Endothelial cell of umbilical vein (primary cell): Measurements from ENCODE around the gene SAMD4B. TPM values are rescaled to one million over a fixed set of nuclear protein-coding genes. Genes with fewer than 3 reads are reported as not detected.
A peak's percentile ranks its signal among the peaks of the same experiment; 100 is the strongest.

Experiments used
- BruUV-seq: library from RNA; stranded (reverse); fragments of 400-500 nt; replicated peaks from 2 replicates; lab custom pipeline; 2021; lab: Mats Ljungman, UMichigan
- CTCF ChIA-PET: fragments of 300-600, 350-600 bp; sonication (Branson Sonifier 250); formaldehyde crosslinking; loops from one replicate; lab custom pipeline; 2021; ENCODE audit warnings: antibody characterized with exemption, inconsistent platforms; lab: Charles Lee
- POLR2A ChIA-PET: fragments of 300-600, 350-600 bp; sonication (Branson Sonifier 250); formaldehyde crosslinking; loops from one replicate; lab custom pipeline; 2021; ENCODE audit warnings: antibody characterized with exemption, inconsistent platforms; lab: Charles Lee
- DNase-seq: peaks from one replicate; pipeline ENCODE4 v3.0.0-alpha.2; 2011; ENCODE audit warnings: low read depth, low spot score
- FAIRE-seq: peaks from 2 replicates; lab custom pipeline; 2011; peaks lifted over from hg19 to GRCh38; lab: Jason Lieb, UNC
- H2AFZ ChIP-seq: 2 replicates; pipeline ENCODE4 v1.6.0; 2012; ENCODE audit warnings: low read depth, low read length, control low read depth, inconsistent platforms
- H3K27ac ChIP-seq: 2 replicates; pipeline ENCODE4 v1.5.1; 2011; ENCODE audit warnings: low read depth, mild to moderate bottlenecking, control low read depth, low read length, moderate library complexity; ENCODE audit not compliant: insufficient read depth
- H3K27me3 ChIP-seq, 2 experiments: 2 replicates each; pipeline versions ENCODE4 v1.6.0 to v1.6.1; 2011; ENCODE audit warnings: low read length in 2 of 2, mixed read lengths in 1 of 2; ENCODE audit not compliant: control insufficient read depth in 2 of 2, insufficient read depth in 2 of 2
- H3K36me3 ChIP-seq, 2 experiments: 2 replicates in 1 of 2; 3 replicates in 1 of 2; pipeline ENCODE4 v1.5.1; 2011; ENCODE audit warnings: low read length in 2 of 2, mild to moderate bottlenecking in 1 of 2, moderate library complexity in 1 of 2; ENCODE audit not compliant: control insufficient read depth in 2 of 2, insufficient read depth in 2 of 2; ENCODE audit errors: extremely low read depth in 1 of 2
- H3K4me1 ChIP-seq: 3 replicates; pipeline ENCODE4 v1.5.1; 2011; ENCODE audit warnings: mild to moderate bottlenecking, low read length; ENCODE audit not compliant: control insufficient read depth, insufficient read depth; ENCODE audit errors: extremely low read depth
- H3K4me2 ChIP-seq: 2 replicates; pipeline ENCODE4 v1.6.1; 2011; ENCODE audit warnings: low read length, control low read depth, mixed read lengths; ENCODE audit not compliant: insufficient read depth
- H3K4me3 ChIP-seq, 3 experiments: fragments of 200-600 bp in 1 of 3; sonication (generic), shearing (Covaris generic) in 1 of 3; replicated peaks in 1 of 3; 2 replicates each; pipeline ENCODE4 v1.5.1; 2011 to 2016; ENCODE audit warnings: control low read depth in 3 of 3, low read length in 3 of 3, mild to moderate bottlenecking in 2 of 3, inconsistent platforms in 1 of 3, low read depth in 1 of 3, moderate library complexity in 1 of 3; ENCODE audit not compliant: insufficient read depth in 1 of 3
- H3K79me2 ChIP-seq: 2 replicates; pipeline ENCODE4 v1.6.0; 2012; ENCODE audit warnings: low read length, inconsistent platforms; ENCODE audit not compliant: control insufficient read depth, insufficient read depth
- H3K9ac ChIP-seq: replicated peaks from 2 replicates; pipeline ENCODE3; 2011; ENCODE audit warnings: low read length, control low read depth; ENCODE audit not compliant: insufficient read depth; ENCODE audit errors: extremely low read depth
- H3K9me1 ChIP-seq: replicated peaks from 3 replicates; pipeline ENCODE4 v1.6.0; 2011; ENCODE audit warnings: mild to moderate bottlenecking, low read length; ENCODE audit not compliant: control insufficient read depth, insufficient read depth; ENCODE audit errors: extremely low read depth
- H3K9me3 ChIP-seq: replicated peaks from 2 replicates; pipeline ENCODE4 v1.5.1; 2012; ENCODE audit warnings: low read length, inconsistent platforms; ENCODE audit not compliant: control insufficient read depth, insufficient read depth
- H4K20me1 ChIP-seq: replicated peaks from 2 replicates; pipeline ENCODE3; 2011; ENCODE audit warnings: mild to moderate bottlenecking, low read length; ENCODE audit not compliant: control insufficient read depth, insufficient read depth; ENCODE audit errors: extremely low read depth
- CTCF ChIP-seq, 2 donors: IDR thresholded peaks; 1 replicate in 1 of 2; 2 replicates in 1 of 2; pipeline ENCODE4 v1.5.1; 2011; ENCODE audit warnings: low read length in 2 of 2, mild to moderate bottlenecking in 2 of 2, moderate library complexity in 2 of 2, control low read depth in 1 of 2, inconsistent platforms in 1 of 2, low read depth in 1 of 2; ENCODE audit not compliant: insufficient read depth in 1 of 2; ENCODE audit errors: extremely low read depth in 1 of 2
- EZH2 ChIP-seq: IDR thresholded peaks from 2 replicates; pipeline ENCODE4 v1.6.1; 2012; ENCODE audit warnings: borderline replicate concordance, low read depth, mild to moderate bottlenecking, moderate library complexity, low read length, inconsistent platforms; ENCODE audit not compliant: severe bottlenecking
- FOS ChIP-seq: IDR thresholded peaks from 2 replicates; pipeline ENCODE4 v1.6.1; 2011; ENCODE audit warnings: mild to moderate bottlenecking, low read length, moderate library complexity, borderline replicate concordance; ENCODE audit not compliant: insufficient read depth
- GATA2 ChIP-seq: IDR thresholded peaks from 2 replicates; pipeline ENCODE4 v1.7.0; 2011; ENCODE audit warnings: low read depth, mild to moderate bottlenecking, moderate library complexity, mixed read lengths, low read length; ENCODE audit not compliant: insufficient read length, insufficient read depth
- JUN ChIP-seq: IDR thresholded peaks from 2 replicates; pipeline ENCODE4 v1.6.1; 2011; ENCODE audit warnings: borderline replicate concordance, low read depth; ENCODE audit not compliant: insufficient read length, insufficient read depth
- MAX ChIP-seq: IDR thresholded peaks from 2 replicates; pipeline ENCODE4 v1.6.1; 2011; ENCODE audit not compliant: insufficient read depth, insufficient read length
- MYC ChIP-seq: IDR thresholded peaks from one replicate; pipeline ENCODE4 v1.6.1; 2011; ENCODE audit warnings: mild to moderate bottlenecking, low read depth, low read length
- POLR2A ChIP-seq: IDR thresholded peaks from 2 replicates; pipeline ENCODE4 v1.6.1; 2012; ENCODE audit warnings: low read depth, mild to moderate bottlenecking, control low read depth, low read length
- POLR2AphosphoS5 ChIP-seq: IDR thresholded peaks from 2 replicates; pipeline ENCODE4 v1.6.1; 2012; ENCODE audit warnings: low read depth, mild to moderate bottlenecking, control low read depth, low read length, moderate library complexity; ENCODE audit not compliant: insufficient read depth
- dilution Hi-C: fragments of 300-500 bp; cut with MboI; formaldehyde crosslinking; loops from one replicate; pipeline ENCODE4 v1.15.0; 2019; ENCODE audit warnings: low sequenced_read_pairs; ENCODE audit not compliant: extremely low pct_ligation_motif_present
- intact Hi-C: fragments of 100-400 bp; cut with micrococcal nuclease; formaldehyde crosslinking; loops from one replicate; pipeline ENCODE4 v1.10.0; 2022
- polyA plus RNA-seq, 4 experiments: library from polyadenylated mRNA; depleted of rRNA in 3 of 4; stranded (reverse) in 3 of 4; unstranded in 1 of 4; fragments of >200 nt; gene quantifications; 2 replicates each; pipeline versions ENCODE4 v1.2.1 to v1.2.3, GENCODE V29; 2011 to 2012; ENCODE audit warnings: missing spikeins in 1 of 4
- total RNA-seq: library from RNA; stranded (reverse); gene quantifications from 2 replicates; pipeline ENCODE4 v1.2.3, GENCODE V29; 2021

Gene SAMD4B
- total and polyA plus RNA-seq, 2 donors (not counting 3 experiments of a cell fraction or from before 2014, with no cell fraction given), result 82.1 to 84.2 TPM

- no peak for FAIRE-seq
- no peak overlapping the region for H3K4me2 ChIP-seq
- no peak overlapping the region for H2AFZ ChIP-seq
- H3K79me2 ChIP-seq, result no peaks in the 10 kb centered on the region
- H3K9ac ChIP-seq, result no peak overlapping the region
- TF ChIP-seq EZH2, result no peak
- TF ChIP-seq POLR2A, result no peak
- no TSS peak for BruUV-seq
- no peak overlapping the region for H3K27ac ChIP-seq
- no peak overlapping the region for H3K4me3 ChIP-seq
- no peaks in the 10 kb centered on the region for H4K20me1 ChIP-seq
- H3K27me3 ChIP-seq, result no peaks in the 10 kb centered on the region
- dilution Hi-C loops (no loop called here), intact Hi-C loops (no loop called here)
- DNase-seq, result no peak
- H3K36me3 ChIP-seq, result peaks cover 0 to 4% of the 10 kb centered on the region in 2 experiments
- H3K4me1 ChIP-seq, result peaks cover 23% of the 10 kb centered on the region
- no peaks in the 10 kb centered on the region for H3K9me1 ChIP-seq
- POLR2A ChIA-PET, result interaction anchor here (1.4 kb wide), 1 partner anchor 10 kb away, joined by 3 read pairs; no protein-coding TSS in a partner anchor
- CTCF ChIA-PET, result interaction anchor here (2.9 kb wide), 1 partner anchor 11 kb away, joined by 22 read pairs; the partner anchor contains the start of gene PLEKHG2
- H3K9me3 ChIP-seq, result no peaks in the 10 kb centered on the region
These were observed 58.9 kb downstream of the SAMD4B start for GRCh38 chr19:39401070-39401548.

GRCh38 chr19:39401549-39402345 is 59.5 kb downstream of the SAMD4B start:
- H3K4me2 ChIP-seq, result peak overlapping the region; percentile 0
- BruUV-seq, result no TSS peak
- intact Hi-C loops, result loop anchor here (1.0 kb wide), 1 partner anchor 11 kb away; the partner anchor contains the start of gene PLEKHG2
- H4K20me1 ChIP-seq, result no peaks in the 10 kb centered on the region
- ChIA-PET CTCF (interaction anchor here (2.9 kb wide), 1 partner anchor 10 kb away, joined by 22 read pairs; the partner anchor contains the start of gene PLEKHG2), POLR2A (no interaction called here)
- no peak overlapping the region for H3K9ac ChIP-seq
- TF ChIP-seq FOS (no peak), JUN (no peak), MAX (no peak), GATA2 (no peak), CTCF (IDR thresholded peaks at IDR 0.05; ENCODE audit: extremely low read depth in 1 of 2, insufficient read depth in 1 of 2, low read depth in 1 of 2, low read length in 2 of 2) (no peak), MYC (no peak), EZH2 (no peak), POLR2AphosphoS5 (no peak), POLR2A (no peak)
- peaks cover under 1% of the 10 kb centered on the region for H3K79me2 ChIP-seq
- no peaks in the 10 kb centered on the region for H3K27me3 ChIP-seq
- no peak overlapping the region for H3K4me3 ChIP-seq
- FAIRE-seq (peak; percentile 50), DNase-seq (no peak)
- H3K36me3 ChIP-seq, result peaks cover 0 to 4% of the 10 kb centered on the region in 2 experiments
- dilution Hi-C loops, result no loop called here
- H2AFZ ChIP-seq, result no peak overlapping the region
- H3K9me1 ChIP-seq, result no peaks in the 10 kb centered on the region
- peak overlapping the region; percentile 89 for H3K27ac ChIP-seq
- peaks cover 25% of the 10 kb centered on the region for H3K4me1 ChIP-seq
- H3K9me3 ChIP-seq, result no peaks in the 10 kb centered on the region
